Natural killer cell (primary cell): ENCODE data around the gene RAB27B. TPM values are rescaled to one million over a fixed set of nuclear protein-coding genes. Genes with fewer than 3 reads are reported as not detected.

Source experiments
- ATAC-seq, 3 donors: fragments of 150-1000 bp in 2 of 3; fragments of 200-7000 bp in 1 of 3; cut with Tn5 transposase; 1 replicate in 1 of 3; 2 replicates in 2 of 3; pipeline ENCODE4 v1.10.0; 2021; ENCODE audit warnings: mild to moderate bottlenecking in 2 of 3, moderate library complexity in 2 of 3
- DNase-seq, 2 donors: peaks; one replicate each; pipeline versions ENCODE4 v3.0.0 to v3.0.0-alpha.2; 2013 to 2021; ENCODE audit warnings: mixed read lengths in 1 of 2
- H3K27ac ChIP-seq: one replicate; pipeline ENCODE4 v1.5.1; 2013; ENCODE audit warnings: mild to moderate bottlenecking, low read length
- H3K27me3 ChIP-seq: one replicate; pipeline ENCODE4 v1.6.1; 2013; ENCODE audit warnings: low read length; ENCODE audit not compliant: control insufficient read depth, insufficient read depth
- H3K36me3 ChIP-seq: one replicate; pipeline ENCODE4 v1.6.1; 2013; ENCODE audit warnings: low read length; ENCODE audit not compliant: control insufficient read depth, insufficient read depth
- H3K4me1 ChIP-seq: one replicate; pipeline ENCODE4 v1.6.1; 2013; ENCODE audit warnings: low read length; ENCODE audit not compliant: control insufficient read depth, insufficient read depth
- H3K4me3 ChIP-seq: one replicate; pipeline ENCODE4 v1.5.1; 2013; ENCODE audit warnings: low read length
- H3K9me3 ChIP-seq: one replicate; pipeline ENCODE4 v1.6.1; 2013; ENCODE audit warnings: low read length; ENCODE audit not compliant: control insufficient read depth, insufficient read depth
- H3K27ac Mint-ChIP-seq, 2 donors: one replicate each; pipeline ENCODE4 v1.8.0; 2022; ENCODE audit warnings: mild to moderate bottlenecking in 2 of 2, mixed read lengths in 2 of 2, moderate library complexity in 1 of 2
- H3K27me3 Mint-ChIP-seq, 2 donors: one replicate each; pipeline ENCODE4 v1.8.0; 2022; ENCODE audit warnings: low read depth in 2 of 2, mixed read lengths in 2 of 2
- H3K36me3 Mint-ChIP-seq: one replicate; pipeline ENCODE4 v1.8.0; 2022; ENCODE audit warnings: mixed read lengths
- H3K4me1 Mint-ChIP-seq, 2 donors: one replicate each; pipeline ENCODE4 v1.8.0; 2022; ENCODE audit warnings: mixed read lengths in 2 of 2
- H3K4me3 Mint-ChIP-seq: one replicate; pipeline ENCODE4 v1.8.0; 2022; ENCODE audit warnings: mild to moderate bottlenecking, moderate library complexity, mixed read lengths
- H3K9me3 Mint-ChIP-seq, 2 donors: one replicate each; pipeline ENCODE4 v1.8.0; 2022; ENCODE audit warnings: mixed read lengths in 2 of 2
- CTCF ChIP-seq: fragments of 200-600 bp; IDR thresholded peaks from one replicate; pipeline ENCODE4 v1.8.0; 2022; ENCODE audit warnings: antibody characterized with exemption
- WGBS: methylation state at CpG from one replicate; pipeline ENCODE4 v1.1.7; 2013; ENCODE audit warnings: missing lambda C conversion rate; ENCODE audit not compliant: insufficient coverage; 5-methylcytosine and 5-hydroxymethylcytosine counted together
- intact Hi-C: fragments of 100-400 bp; cut with micrococcal nuclease; formaldehyde crosslinking; loops from one replicate; pipeline ENCODE4 v1.14.2; 2022
- total RNA-seq, 4 donors: library from RNA; stranded (reverse); fragments of 120-200 nt in 1 of 4; gene quantifications; one replicate each; pipeline versions ENCODE4 v1.2.3 to v1.2.4, GENCODE V29; 2013 to 2022

The RAB27B gene
- total RNA-seq, 3 donors from 2014 or later (not counting 1 experiment from before 2014, with no cell fraction given) = 23.0 to 25.7 (median 24.0) TPM

- H3K4me3 Mint-ChIP-seq = peak overlapping the region; percentile 98
- no peak for TF ChIP-seq CTCF
- H3K36me3 Mint-ChIP-seq = no peaks in the 10 kb centered on the region
- WGBS = 14% methylated on average over 2 of the region's 2 CpGs
- peak overlapping the region; percentile 91 to 94 for H3K27ac Mint-ChIP-seq
- Histone ChIP-seq H3K4me3 (peak overlapping the region; percentile 62), H3K9me3 (no peaks in the 10 kb centered on the region), H3K36me3 (no peaks in the 10 kb centered on the region), H3K4me1 (peaks cover 4% of the 10 kb centered on the region), H3K27me3 (no peaks in the 10 kb centered on the region), H3K27ac (peak overlapping the region; percentile 8)
- intact Hi-C loops = loop anchor here (1.0 to 5.0 kb wide), 2 partner anchors 23 to 112 kb away; no protein-coding TSS in a partner anchor
- peaks cover 53 to 62% of the 10 kb centered on the region in 2 donors for H3K4me1 Mint-ChIP-seq
- ATAC-seq = peak; percentile 33 to 65 (median 43)
- peak in 1 of 2 donors; percentile 25 for DNase-seq
- peaks cover 0 to 8% of the 10 kb centered on the region in 2 donors for H3K27me3 Mint-ChIP-seq
- peaks cover 0 to 4% of the 10 kb centered on the region in 2 donors for H3K9me3 Mint-ChIP-seq
These were observed 709 bp downstream of the RAB27B start for GRCh38 chr18:54828986-54829385.

- Histone ChIP-seq H3K4me1 (peaks cover 4% of the 10 kb centered on the region), H3K9me3 (no peaks in the 10 kb centered on the region), H3K27ac (no peak overlapping the region), H3K4me3 (no peak overlapping the region), H3K36me3 (no peaks in the 10 kb centered on the region), H3K27me3 (no peaks in the 10 kb centered on the region)
- ATAC-seq = no peak
- Mint-ChIP-seq H3K9me3 (peaks cover 0 to 4% of the 10 kb centered on the region in 2 donors), H3K4me3 (peak overlapping the region; percentile 63), H3K4me1 (peaks cover 59 to 68% of the 10 kb centered on the region in 2 donors), H3K27me3 (peaks cover 0 to 6% of the 10 kb centered on the region in 2 donors), H3K27ac (peak overlapping the region; percentile 24 to 91), H3K36me3 (no peaks in the 10 kb centered on the region)
- TF ChIP-seq CTCF = no peak
- DNase-seq = no peak
- intact Hi-C loops = loop anchor here (5.0 kb wide), 1 partner anchor 113 kb away; no protein-coding TSS in a partner anchor
- WGBS = 80% methylated on average over 1 of the region's 1 CpG
These were observed 1.6 kb downstream of the RAB27B start for GRCh38 chr18:54829856-54830255.

GRCh38 chr18:54830260-54830659 is 2.0 kb downstream of the RAB27B start:
- peaks cover 0 to 2% of the 10 kb centered on the region in 2 donors for H3K27me3 Mint-ChIP-seq
- 100% methylated on average over 1 of the region's 1 CpG for WGBS
- no peaks in the 10 kb centered on the region for H3K36me3 ChIP-seq
- H3K36me3 Mint-ChIP-seq = no peaks in the 10 kb centered on the region
- no peak for ATAC-seq
- peaks cover 0 to 4% of the 10 kb centered on the region in 2 donors for H3K9me3 Mint-ChIP-seq
- no peak for DNase-seq
- H3K4me1 ChIP-seq = peaks cover 4% of the 10 kb centered on the region
- no peaks in the 10 kb centered on the region for H3K27me3 ChIP-seq
- TF ChIP-seq CTCF = no peak
- no peak overlapping the region for H3K4me3 ChIP-seq
- H3K9me3 ChIP-seq = no peaks in the 10 kb centered on the region
- peaks cover 61 to 69% of the 10 kb centered on the region in 2 donors for H3K4me1 Mint-ChIP-seq
- peak overlapping the region; percentile 63 for H3K4me3 Mint-ChIP-seq
- intact Hi-C loops = no loop called here
- no peak overlapping the region for H3K27ac ChIP-seq
- H3K27ac Mint-ChIP-seq = peak overlapping the region; percentile 24 to 91

GRCh38 chr18:54830866-54831265 is 2.6 kb downstream of the RAB27B start:
- Mint-ChIP-seq H3K9me3 (peaks cover 0 to 4% of the 10 kb centered on the region in 2 donors), H3K4me3 (peak overlapping the region; percentile 39), H3K4me1 (peaks cover 67 to 75% of the 10 kb centered on the region in 2 donors), H3K27me3 (no peaks in the 10 kb centered on the region), H3K36me3 (no peaks in the 10 kb centered on the region), H3K27ac (peak overlapping the region; percentile 24 to 91)
- DNase-seq (no peak), ATAC-seq (no peak)
- Histone ChIP-seq H3K27ac (no peak overlapping the region), H3K4me1 (peaks cover 4% of the 10 kb centered on the region), H3K9me3 (no peaks in the 10 kb centered on the region), H3K36me3 (no peaks in the 10 kb centered on the region), H3K27me3 (no peaks in the 10 kb centered on the region), H3K4me3 (no peak overlapping the region)
- 91% methylated on average over 2 of the region's 2 CpGs for WGBS
- no peak for TF ChIP-seq CTCF
- intact Hi-C loops = no loop called here
